Hepatocyte (in vitro differentiated cells): ENCODE results near the gene MGAT5B. TPM values are rescaled to one million over a fixed set of nuclear protein-coding genes. Genes with fewer than 3 reads are reported as not detected.

Source experiments
- DNase-seq: peaks from one replicate; pipeline ENCODE4 v3.0.0-alpha.2; 2016; ENCODE audit warnings: low spot score
- H2AFZ ChIP-seq: fragments of 200-600 bp; sonication (generic); 2 replicates; pipeline ENCODE4 v1.6.0; 2016; ENCODE audit warnings: antibody characterized with exemption, mild to moderate bottlenecking
- H3K27ac ChIP-seq: fragments of 200-600 bp; sonication (generic); 2 replicates; pipeline ENCODE4 v1.5.1; 2016; ENCODE audit warnings: mild to moderate bottlenecking
- H3K27me3 ChIP-seq: fragments of 200-600 bp; sonication (generic); 2 replicates; pipeline ENCODE4 v1.6.1; 2016
- H3K36me3 ChIP-seq: fragments of 200-600 bp; sonication (generic); replicated peaks from 2 replicates; pipeline ENCODE4 v1.5.1; 2016; ENCODE audit warnings: low read depth; ENCODE audit not compliant: insufficient read depth
- H3K4me1 ChIP-seq: fragments of 200-600 bp; sonication (generic); 2 replicates; pipeline ENCODE4 v1.5.1; 2016; ENCODE audit warnings: mild to moderate bottlenecking, moderate library complexity; ENCODE audit not compliant: insufficient read depth
- H3K4me2 ChIP-seq: fragments of 200-600 bp; sonication (generic); 2 replicates; pipeline ENCODE4 v1.6.0; 2016
- H3K4me3 ChIP-seq: fragments of 200-600 bp; sonication (generic); 2 replicates; pipeline ENCODE4 v1.5.1; 2016; ENCODE audit warnings: mild to moderate bottlenecking
- H3K79me2 ChIP-seq: fragments of 200-600 bp; sonication (generic); 2 replicates; pipeline ENCODE4 v1.6.0; 2017; ENCODE audit warnings: mild to moderate bottlenecking
- H3K9me2 ChIP-seq: fragments of 200-600 bp; sonication (generic); replicated peaks from 2 replicates; pipeline ENCODE4 v1.6.0; 2017; ENCODE audit warnings: mild to moderate bottlenecking; ENCODE audit not compliant: insufficient read depth
- H3K9me3 ChIP-seq: fragments of 200-600 bp; sonication (generic); 2 replicates; pipeline ENCODE4 v1.5.1; 2016; ENCODE audit warnings: low read depth, mild to moderate bottlenecking
- H4K20me1 ChIP-seq: fragments of 200-600 bp; sonication (generic); 2 replicates; pipeline ENCODE4 v1.6.0; 2016; ENCODE audit warnings: mild to moderate bottlenecking; ENCODE audit not compliant: insufficient read depth, poor library complexity, severe bottlenecking
- CTCF ChIP-seq: fragments of 200-600 bp; sonication (generic); IDR thresholded peaks from 2 replicates; pipeline ENCODE4 v1.5.1; 2016; ENCODE audit warnings: antibody characterized with exemption, mild to moderate bottlenecking; ENCODE audit not compliant: poor library complexity
- EZH2 ChIP-seq: fragments of 200-600 bp; sonication (generic); IDR thresholded peaks from 2 replicates; pipeline ENCODE4 v1.6.1; 2016; ENCODE audit warnings: antibody characterized with exemption, mild to moderate bottlenecking, borderline replicate concordance
- EZH2phosphoT487 ChIP-seq: fragments of 200-600 bp; sonication (generic); IDR thresholded peaks from one replicate; pipeline ENCODE4 v1.6.1; 2018; ENCODE audit warnings: antibody characterized with exemption, mild to moderate bottlenecking, low read depth, moderate library complexity; ENCODE audit not compliant: unreplicated experiment, severe bottlenecking
- WGBS: methylation state at CpG from one replicate; pipeline ENCODE4 v1.1.6; 2016; ENCODE audit warnings: low lambda C conversion rate; ENCODE audit errors: missing lambda C conversion rate; 5-methylcytosine and 5-hydroxymethylcytosine counted together
- polyA plus RNA-seq: library from polyadenylated mRNA; unstranded; fragments of >200 nt; fragmentation: Nextera tagmentation; extraction: Ambion mirVana; gene quantifications from 2 replicates; pipeline ENCODE4 v1.2.1, GENCODE V29; 2016
- total RNA-seq: library from RNA; depleted of rRNA; stranded (reverse); fragments of >200 nt; gene quantifications from 2 replicates; pipeline ENCODE4 v1.2.3, GENCODE V29; 2014

MGAT5B gene
- total and polyA plus RNA-seq, 2 experiments from 2014 or later: 0.89 to 1.1 TPM

GRCh38 chr17:76907352-76907751 is 39.1 kb downstream of the MGAT5B start:
- Histone ChIP-seq H3K36me3 (no peaks in the 10 kb centered on the region), H3K79me2 (no peaks in the 10 kb centered on the region), H3K9me2 (no peaks in the 10 kb centered on the region), H2AFZ (no peak overlapping the region), H3K4me2 (no peak overlapping the region), H4K20me1 (no peaks in the 10 kb centered on the region), H3K4me3 (no peak overlapping the region), H3K4me1 (no peaks in the 10 kb centered on the region), H3K9me3 (no peaks in the 10 kb centered on the region), H3K27me3 (no peaks in the 10 kb centered on the region), H3K27ac (no peak overlapping the region)
- WGBS: 93% methylated on average over 3 of the region's 3 CpGs
- DNase-seq: no peak
- TF ChIP-seq EZH2phosphoT487: no peak
- TF ChIP-seq CTCF: no peak
- TF ChIP-seq EZH2: no peak

- Histone ChIP-seq H3K27me3 (no peaks in the 10 kb centered on the region), H3K9me3 (no peaks in the 10 kb centered on the region), H3K4me3 (no peak overlapping the region), H3K4me2 (no peak overlapping the region), H3K9me2 (no peaks in the 10 kb centered on the region), H3K4me1 (no peaks in the 10 kb centered on the region), H2AFZ (no peak overlapping the region), H3K27ac (no peak overlapping the region), H4K20me1 (no peaks in the 10 kb centered on the region), H3K79me2 (no peaks in the 10 kb centered on the region), H3K36me3 (no peaks in the 10 kb centered on the region)
- TF ChIP-seq EZH2: no peak
- no peak for TF ChIP-seq CTCF
- peak; percentile 86 for DNase-seq
- WGBS: 26% methylated on average over 13 of the region's 13 CpGs
Measured at GRCh38 chr17:76909971-76910760, 42.0 kb downstream of the MGAT5B start.

- no peaks in the 10 kb centered on the region for H3K4me1 ChIP-seq
- H3K9me2 ChIP-seq: no peaks in the 10 kb centered on the region
- no peak overlapping the region for H3K4me2 ChIP-seq
- H3K27me3 ChIP-seq: no peaks in the 10 kb centered on the region
- H3K27ac ChIP-seq: no peak overlapping the region
- TF ChIP-seq EZH2 (no peak), CTCF (no peak), EZH2phosphoT487 (no peak)
- H4K20me1 ChIP-seq: no peaks in the 10 kb centered on the region
- DNase-seq: no peak
- WGBS: 83% methylated on average over 5 of the region's 5 CpGs
- no peak overlapping the region for H3K4me3 ChIP-seq
- no peaks in the 10 kb centered on the region for H3K9me3 ChIP-seq
- no peaks in the 10 kb centered on the region for H3K36me3 ChIP-seq
- H2AFZ ChIP-seq: no peak overlapping the region
- no peaks in the 10 kb centered on the region for H3K79me2 ChIP-seq
Measured at GRCh38 chr17:76911299-76912017, 43.3 kb downstream of the MGAT5B start.
